Measurements from ENCODE around the gene PRKRA. TPM values are rescaled to one million over a fixed set of nuclear protein-coding genes. Genes with fewer than 3 reads are reported as not detected.
A peak's percentile ranks its signal among the peaks of the same experiment; 100 is the strongest.

PRKRA gene
- total and polyA plus RNA-seq, 11 donors = 35.2 to 64.3 (median 49.5) TPM

GRCh38 chr2:178448968-178449661 is 1.9 kb downstream of the PRKRA start:
- DNase-seq = no peak

DNA sequence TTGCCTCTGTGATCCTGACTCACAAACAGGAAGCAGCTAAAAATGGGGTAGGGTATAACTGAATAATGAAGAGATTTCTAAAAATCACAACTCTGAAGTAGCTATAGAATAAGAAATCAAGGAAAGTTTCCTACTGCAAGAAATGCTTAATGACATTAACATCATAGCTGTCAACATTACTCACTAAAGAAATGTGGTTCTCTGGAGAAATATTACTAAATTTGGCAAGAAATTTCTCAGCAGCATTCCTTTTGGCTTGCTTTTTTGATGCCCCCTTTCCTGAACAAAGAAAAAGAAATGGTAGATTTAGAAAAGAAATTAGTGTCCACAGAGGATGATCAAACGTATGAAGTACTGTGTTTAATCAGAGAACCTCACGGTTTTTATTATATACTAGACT is 9.5 kb downstream of the PRKRA start:
- WGBS, 4 donors = 94 to 95% (median 95%) methylated on average over 2 of the region's 2 CpGs
- no peaks in the 10 kb centered on the region for H3K27me3 ChIP-seq
- TF ChIP-seq POLR2A (IDR thresholded peaks at IDR 0.05) = no peak
- TF ChIP-seq, protein P1, sequence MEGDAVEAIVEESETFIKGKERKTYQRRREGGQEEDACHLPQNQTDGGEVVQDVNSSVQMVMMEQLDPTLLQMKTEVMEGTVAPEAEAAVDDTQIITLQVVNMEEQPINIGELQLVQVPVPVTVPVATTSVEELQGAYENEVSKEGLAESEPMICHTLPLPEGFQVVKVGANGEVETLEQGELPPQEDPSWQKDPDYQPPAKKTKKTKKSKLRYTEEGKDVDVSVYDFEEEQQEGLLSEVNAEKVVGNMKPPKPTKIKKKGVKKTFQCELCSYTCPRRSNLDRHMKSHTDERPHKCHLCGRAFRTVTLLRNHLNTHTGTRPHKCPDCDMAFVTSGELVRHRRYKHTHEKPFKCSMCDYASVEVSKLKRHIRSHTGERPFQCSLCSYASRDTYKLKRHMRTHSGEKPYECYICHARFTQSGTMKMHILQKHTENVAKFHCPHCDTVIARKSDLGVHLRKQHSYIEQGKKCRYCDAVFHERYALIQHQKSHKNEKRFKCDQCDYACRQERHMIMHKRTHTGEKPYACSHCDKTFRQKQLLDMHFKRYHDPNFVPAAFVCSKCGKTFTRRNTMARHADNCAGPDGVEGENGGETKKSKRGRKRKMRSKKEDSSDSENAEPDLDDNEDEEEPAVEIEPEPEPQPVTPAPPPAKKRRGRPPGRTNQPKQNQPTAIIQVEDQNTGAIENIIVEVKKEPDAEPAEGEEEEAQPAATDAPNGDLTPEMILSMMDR (IDR thresholded peaks at IDR 0.05) = no peak
- no peak for DNase-seq
- H3K36me3 ChIP-seq = peaks cover 0 to 100% (median 99%) of the 10 kb centered on the region in 9 donors
- no peak for ATAC-seq
- no peaks in the 10 kb centered on the region for H3K4me1 ChIP-seq
- no peaks in the 10 kb centered on the region for H3K9me3 ChIP-seq
- no peak overlapping the region for H3K4me3 ChIP-seq
- H3K27ac ChIP-seq = no peak overlapping the region
- intact Hi-C loops (cut with DNase I) = no loop called here

More at GRCh38 chr2:178448968-178449661, 1.9 kb downstream of the PRKRA start:
- Histone ChIP-seq H3K27ac (peak overlapping the region in 1 of 12 donors; percentile 97), H3K36me3 (peaks cover 0 to 47% (median 43%) of the 10 kb centered on the region in 9 donors), H3K4me3 (peak overlapping the region in 8 of 12 donors; percentile 74 to 95 (median 90)), H3K27me3 (no peaks in the 10 kb centered on the region), H3K4me1 (peaks cover 0 to 35% (median 26%) of the 10 kb centered on the region in 12 donors), H3K9me3 (no peaks in the 10 kb centered on the region)
- TF ChIP-seq, protein P1 (IDR thresholded peaks at IDR 0.05) = no peak
- no peak for TF ChIP-seq POLR2A (IDR thresholded peaks at IDR 0.05)
- WGBS, 4 donors = 35 to 70% (median 66%) methylated on average over 4 of the region's 4 CpGs
- no peak for ATAC-seq
- intact Hi-C loops (cut with DNase I) = no loop called here

DNA sequence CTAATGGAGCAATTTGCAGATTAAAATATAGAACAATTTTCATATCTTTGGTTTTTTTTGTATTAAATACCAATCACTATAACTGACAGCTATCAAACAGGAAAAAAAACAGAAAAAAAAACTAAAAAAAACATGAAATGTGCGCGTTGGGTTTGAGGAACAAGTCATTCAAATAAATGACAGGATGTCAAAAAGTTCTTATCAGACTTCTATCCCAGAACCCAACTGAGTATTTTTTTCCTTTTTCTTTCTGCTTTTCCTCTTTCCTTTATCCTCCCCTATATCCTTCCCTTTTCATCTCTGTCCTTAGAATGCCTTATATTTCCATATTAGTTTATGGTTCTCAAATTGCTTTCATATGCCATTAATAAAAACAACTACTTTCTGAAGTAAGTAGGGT is 14.3 kb downstream of the PRKRA start:
- intact Hi-C loops (cut with DNase I) = no loop called here
- Histone ChIP-seq H3K9me3 (no peaks in the 10 kb centered on the region), H3K4me1 (no peaks in the 10 kb centered on the region), H3K27ac (no peak overlapping the region), H3K27me3 (no peaks in the 10 kb centered on the region), H3K4me3 (no peak overlapping the region), H3K36me3 (peaks cover 0 to 100% (median 99%) of the 10 kb centered on the region in 9 donors)
- ATAC-seq (no peak), DNase-seq (no peak)
- TF ChIP-seq POLR2A (IDR thresholded peaks at IDR 0.05) = no peak
- TF ChIP-seq, protein P1 (IDR thresholded peaks at IDR 0.05) = no peak
- 81 to 94% (median 86%) methylated on average over 2 of the region's 2 CpGs for WGBS, 4 donors

DNA sequence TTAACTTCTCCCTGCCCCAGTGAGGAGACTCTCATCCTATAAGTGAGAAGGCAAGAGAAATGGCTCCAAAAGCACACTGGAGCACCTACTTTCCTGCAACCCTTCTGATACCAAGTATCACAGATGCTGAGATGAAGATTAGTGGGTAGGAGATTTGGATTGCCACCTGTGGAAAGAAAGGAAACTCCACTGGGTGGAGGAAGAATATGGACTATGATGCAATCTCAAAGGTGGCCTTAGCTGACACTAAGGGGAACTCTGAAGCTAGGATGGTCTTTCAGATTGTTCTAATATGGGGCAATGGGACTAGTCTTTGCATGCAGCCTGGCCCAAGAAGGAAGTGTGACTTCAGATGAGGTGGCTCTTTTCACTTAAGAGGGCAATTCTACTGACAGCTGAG is 21.6 kb downstream of the PRKRA start:
- DNase-seq = no peak
- Histone ChIP-seq H3K36me3 (peaks cover 0 to 80% (median 74%) of the 10 kb centered on the region in 9 donors), H3K4me1 (no peaks in the 10 kb centered on the region), H3K27ac (no peak overlapping the region), H3K4me3 (no peak overlapping the region), H3K27me3 (no peaks in the 10 kb centered on the region), H3K9me3 (peaks cover 0 to 20% (median 6%) of the 10 kb centered on the region in 12 donors)
- ATAC-seq = no peak
- intact Hi-C loops (cut with DNase I) = no loop called here
- TF ChIP-seq, protein P1 (IDR thresholded peaks at IDR 0.05) = no peak
- no peak for TF ChIP-seq POLR2A (IDR thresholded peaks at IDR 0.05)
